Prostate gland (tissue), 2 donors: Measurements from ENCODE around the gene CABCOCO1. TPM values are rescaled to one million over a fixed set of nuclear protein-coding genes. Genes with fewer than 3 reads are reported as not detected.

Experiments used
- DNase-seq: peaks from one replicate; pipeline ENCODE4 v3.0.0-alpha.2; 2019; ENCODE audit warnings: low spot score
- H3K27ac ChIP-seq, 2 donors: fragments of 200-600 bp; sonication (generic); 2 replicates each; pipeline ENCODE4 v1.5.1; 2017 to 2019
- H3K27me3 ChIP-seq: fragments of 200-600 bp; sonication (generic); replicated peaks from 2 replicates; pipeline ENCODE4 v1.5.1; 2019; ENCODE audit not compliant: insufficient read depth
- H3K36me3 ChIP-seq, 2 donors: fragments of 200-600 bp; sonication (generic); 1 replicate in 1 of 2; 2 replicates in 1 of 2; pipeline versions ENCODE4 v1.5.1 to v1.8.1; 2017 to 2019
- H3K4me1 ChIP-seq: fragments of 200-600 bp; sonication (generic); replicated peaks from 2 replicates; pipeline ENCODE4 v1.5.1; 2019
- H3K4me3 ChIP-seq, 2 donors: fragments of 200-600 bp; sonication (generic); 2 replicates each; pipeline ENCODE4 v1.5.1; 2017 to 2019
- H3K9me3 ChIP-seq: fragments of 200-600 bp; sonication (generic); 2 replicates; pipeline ENCODE4 v1.5.1; 2017
- POLR2A ChIP-seq: fragments of 450-650 bp; IDR thresholded peaks from one replicate; pipeline ENCODE4 v1.6.1; 2016; ENCODE audit warnings: antibody characterized with exemption, mild to moderate bottlenecking
- POLR2AphosphoS5 ChIP-seq: sonication (generic); formaldehyde crosslinking; IDR thresholded peaks from one replicate; pipeline ENCODE4 v1.6.1; 2017; ENCODE audit warnings: antibody characterized with exemption
- WGBS: methylation state at CpG from one replicate; pipeline ENCODE4 v1.1.5; 2018; 5-methylcytosine and 5-hydroxymethylcytosine counted together
- intact Hi-C: fragments of 100-400 bp; cut with DNase I; formaldehyde crosslinking; loops from one replicate; pipeline ENCODE4 v1.14.2; 2022
- total RNA-seq, 2 donors: library from RNA; depleted of rRNA; stranded (reverse); fragments of >200 nt; gene quantifications; one replicate each; pipeline ENCODE4 v1.1.0, GENCODE V29; 2016
- TF ChIP-seq, protein P1 (sequence below), 4 experiments: fragments of 200-600 bp in 2 of 4; fragments of 450-650 bp in 2 of 4; sonication (generic) in 2 of 4; IDR thresholded peaks; 1 replicate in 3 of 4; 2 replicates in 1 of 4; pipeline ENCODE4 v1.5.1; 2016 to 2019; ENCODE audit warnings: antibody characterized with exemption in 4 of 4, mild to moderate bottlenecking in 2 of 4, moderate library complexity in 2 of 4

CABCOCO1 gene
- total RNA-seq, 2 donors from 2014 or later: 1.0 to 1.9 TPM

DNA sequence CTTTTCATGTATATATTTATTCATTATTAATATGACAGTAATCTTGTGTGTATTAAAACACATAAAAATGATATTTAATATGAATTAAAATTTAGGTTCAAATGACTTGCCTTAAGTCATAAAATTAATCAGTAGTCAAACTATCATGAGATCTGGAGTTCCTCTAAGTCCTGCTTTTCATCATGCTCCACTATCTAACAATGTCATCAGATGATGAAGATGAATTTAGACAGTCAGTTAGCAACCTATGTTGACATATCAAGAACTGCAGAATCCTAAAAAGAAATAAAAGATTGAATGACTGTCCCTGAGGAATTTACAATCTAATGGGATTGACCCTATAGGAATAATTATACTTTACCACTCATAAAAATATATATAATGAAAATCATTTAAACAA is 7.1 kb downstream of the CABCOCO1 start:
- Histone ChIP-seq H3K27ac (no peak overlapping the region), H3K9me3 (no peaks in the 10 kb centered on the region), H3K4me1 (no peaks in the 10 kb centered on the region), H3K36me3 (no peaks in the 10 kb centered on the region), H3K4me3 (no peak overlapping the region), H3K27me3 (no peaks in the 10 kb centered on the region)
- no peak for DNase-seq
- TF ChIP-seq POLR2A: no peak
- TF ChIP-seq, protein P1, sequence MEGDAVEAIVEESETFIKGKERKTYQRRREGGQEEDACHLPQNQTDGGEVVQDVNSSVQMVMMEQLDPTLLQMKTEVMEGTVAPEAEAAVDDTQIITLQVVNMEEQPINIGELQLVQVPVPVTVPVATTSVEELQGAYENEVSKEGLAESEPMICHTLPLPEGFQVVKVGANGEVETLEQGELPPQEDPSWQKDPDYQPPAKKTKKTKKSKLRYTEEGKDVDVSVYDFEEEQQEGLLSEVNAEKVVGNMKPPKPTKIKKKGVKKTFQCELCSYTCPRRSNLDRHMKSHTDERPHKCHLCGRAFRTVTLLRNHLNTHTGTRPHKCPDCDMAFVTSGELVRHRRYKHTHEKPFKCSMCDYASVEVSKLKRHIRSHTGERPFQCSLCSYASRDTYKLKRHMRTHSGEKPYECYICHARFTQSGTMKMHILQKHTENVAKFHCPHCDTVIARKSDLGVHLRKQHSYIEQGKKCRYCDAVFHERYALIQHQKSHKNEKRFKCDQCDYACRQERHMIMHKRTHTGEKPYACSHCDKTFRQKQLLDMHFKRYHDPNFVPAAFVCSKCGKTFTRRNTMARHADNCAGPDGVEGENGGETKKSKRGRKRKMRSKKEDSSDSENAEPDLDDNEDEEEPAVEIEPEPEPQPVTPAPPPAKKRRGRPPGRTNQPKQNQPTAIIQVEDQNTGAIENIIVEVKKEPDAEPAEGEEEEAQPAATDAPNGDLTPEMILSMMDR (IDR thresholded peaks at IDR 0.05): no peak
- no peak for TF ChIP-seq POLR2AphosphoS5
- intact Hi-C loops: loop anchor here (10.0 kb wide), 1 partner anchor 235 kb away; the partner anchor contains the start of gene ARID5B

- H3K4me3 ChIP-seq: no peak overlapping the region
- no peaks in the 10 kb centered on the region for H3K27me3 ChIP-seq
- no peaks in the 10 kb centered on the region for H3K4me1 ChIP-seq
- no peaks in the 10 kb centered on the region for H3K9me3 ChIP-seq
- no peak overlapping the region for H3K27ac ChIP-seq
- TF ChIP-seq POLR2A (no peak), POLR2AphosphoS5 (no peak)
- TF ChIP-seq, protein P1 (IDR thresholded peaks at IDR 0.05): no peak
- intact Hi-C loops: no loop called here
- WGBS: 84% methylated on average over 4 of the region's 4 CpGs
- DNase-seq: no peak
- no peaks in the 10 kb centered on the region for H3K36me3 ChIP-seq
These were observed 10.6 kb downstream of the CABCOCO1 start for GRCh38 chr10:61673360-61673759.

DNA sequence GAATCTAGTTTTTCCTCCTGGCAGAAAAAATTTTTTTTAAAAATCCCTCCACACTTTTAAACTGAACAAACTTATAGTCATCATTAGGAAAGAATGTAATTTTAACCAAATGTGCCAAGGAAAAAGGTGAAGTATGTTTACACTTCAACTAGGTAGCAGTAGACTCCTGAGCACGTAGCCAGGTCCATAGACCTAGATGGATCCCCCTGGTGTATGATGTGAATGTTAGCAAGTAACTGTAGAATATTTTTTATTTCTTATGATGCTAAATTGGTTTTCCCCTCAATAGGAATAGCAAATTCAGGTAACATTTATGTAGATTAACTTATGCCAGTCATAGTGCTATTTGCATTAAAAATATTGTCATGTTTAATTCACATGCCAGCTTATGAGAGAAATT is 19.6 kb downstream of the CABCOCO1 start:
- H3K36me3 ChIP-seq: no peaks in the 10 kb centered on the region
- no peak overlapping the region for H3K27ac ChIP-seq
- H3K27me3 ChIP-seq: no peaks in the 10 kb centered on the region
- 96% methylated on average over 1 of the region's 1 CpG for WGBS
- no peaks in the 10 kb centered on the region for H3K4me1 ChIP-seq
- TF ChIP-seq POLR2A (no peak), POLR2AphosphoS5 (no peak)
- TF ChIP-seq, protein P1 (IDR thresholded peaks at IDR 0.05): no peak
- H3K4me3 ChIP-seq: no peak overlapping the region
- no peak for DNase-seq
- intact Hi-C loops: no loop called here
- H3K9me3 ChIP-seq: no peaks in the 10 kb centered on the region

DNA sequence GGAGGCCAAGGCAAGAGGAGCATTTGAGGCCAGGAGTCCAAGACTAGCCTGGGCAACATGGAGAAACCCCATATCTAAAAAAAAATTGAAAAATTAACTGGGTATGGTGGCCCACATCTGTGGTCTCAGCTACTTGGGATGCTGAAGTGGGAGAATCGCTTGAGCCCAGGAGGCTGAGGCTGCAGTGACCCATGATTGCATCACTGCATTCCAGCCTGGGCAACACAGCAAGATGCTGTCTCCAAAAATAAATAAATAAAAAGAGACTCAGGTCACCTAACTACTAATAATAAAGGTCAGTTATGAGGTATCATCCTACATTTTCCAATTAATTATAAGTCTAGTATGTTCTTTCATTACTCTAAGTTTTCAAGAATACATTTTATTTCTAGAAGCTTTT is 20.6 kb downstream of the CABCOCO1 start:
- H3K9me3 ChIP-seq: no peaks in the 10 kb centered on the region
- intact Hi-C loops: no loop called here
- H3K4me3 ChIP-seq: no peak overlapping the region
- no peak for DNase-seq
- H3K4me1 ChIP-seq: no peaks in the 10 kb centered on the region
- no peaks in the 10 kb centered on the region for H3K36me3 ChIP-seq
- no peak for TF ChIP-seq POLR2AphosphoS5
- TF ChIP-seq, protein P1 (IDR thresholded peaks at IDR 0.05): no peak
- no peak for TF ChIP-seq POLR2A
- H3K27me3 ChIP-seq: no peaks in the 10 kb centered on the region
- 85% methylated on average over 1 of the region's 1 CpG for WGBS
- no peak overlapping the region for H3K27ac ChIP-seq

DNA sequence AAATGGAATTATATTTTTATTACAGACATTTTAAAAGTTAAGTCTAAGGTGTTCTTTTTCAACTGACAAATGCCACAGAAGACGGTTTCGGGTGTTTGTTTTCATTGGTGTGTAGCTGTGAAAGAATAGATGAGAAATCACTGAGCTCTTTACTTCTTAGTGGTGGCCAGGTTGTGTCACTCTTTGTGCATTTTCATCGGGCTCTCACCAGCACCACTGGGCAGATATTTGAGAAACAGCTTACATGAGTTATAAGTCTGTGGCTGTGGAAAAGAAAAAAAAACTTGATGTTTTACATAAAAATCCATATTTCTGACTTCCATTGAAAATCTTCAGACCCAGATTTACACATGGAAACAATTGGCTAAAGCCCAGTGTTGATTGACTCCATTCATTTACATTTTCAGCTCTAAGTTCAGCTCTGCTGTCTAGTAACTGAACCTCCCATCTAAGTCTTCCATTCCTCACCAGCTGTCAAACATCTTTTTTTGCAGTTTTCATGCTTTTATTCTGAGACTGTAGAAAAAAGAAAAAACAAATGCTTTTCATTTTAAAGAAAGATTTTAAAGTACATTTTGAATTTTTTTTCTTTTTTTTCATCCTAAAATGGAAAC is 22.3 kb downstream of the CABCOCO1 start:
- H3K4me3 ChIP-seq: no peak overlapping the region
- WGBS: 82% methylated on average over 3 of the region's 3 CpGs
- TF ChIP-seq POLR2AphosphoS5 (no peak), POLR2A (no peak)
- TF ChIP-seq, protein P1 (IDR thresholded peaks at IDR 0.05): no peak
- H3K27ac ChIP-seq: no peak overlapping the region
- no peak for DNase-seq
- H3K36me3 ChIP-seq: no peaks in the 10 kb centered on the region
- H3K4me1 ChIP-seq: no peaks in the 10 kb centered on the region
- H3K27me3 ChIP-seq: no peaks in the 10 kb centered on the region
- no peaks in the 10 kb centered on the region for H3K9me3 ChIP-seq
- intact Hi-C loops: no loop called here
